Measurements from ENCODE around the gene FXN. TPM values are rescaled to one million over a fixed set of nuclear protein-coding genes. Genes with fewer than 3 reads are reported as not detected.

The FXN gene
- total RNA-seq, 2 experiments from 2014 or later = 21.0 to 21.8 TPM

DNA sequence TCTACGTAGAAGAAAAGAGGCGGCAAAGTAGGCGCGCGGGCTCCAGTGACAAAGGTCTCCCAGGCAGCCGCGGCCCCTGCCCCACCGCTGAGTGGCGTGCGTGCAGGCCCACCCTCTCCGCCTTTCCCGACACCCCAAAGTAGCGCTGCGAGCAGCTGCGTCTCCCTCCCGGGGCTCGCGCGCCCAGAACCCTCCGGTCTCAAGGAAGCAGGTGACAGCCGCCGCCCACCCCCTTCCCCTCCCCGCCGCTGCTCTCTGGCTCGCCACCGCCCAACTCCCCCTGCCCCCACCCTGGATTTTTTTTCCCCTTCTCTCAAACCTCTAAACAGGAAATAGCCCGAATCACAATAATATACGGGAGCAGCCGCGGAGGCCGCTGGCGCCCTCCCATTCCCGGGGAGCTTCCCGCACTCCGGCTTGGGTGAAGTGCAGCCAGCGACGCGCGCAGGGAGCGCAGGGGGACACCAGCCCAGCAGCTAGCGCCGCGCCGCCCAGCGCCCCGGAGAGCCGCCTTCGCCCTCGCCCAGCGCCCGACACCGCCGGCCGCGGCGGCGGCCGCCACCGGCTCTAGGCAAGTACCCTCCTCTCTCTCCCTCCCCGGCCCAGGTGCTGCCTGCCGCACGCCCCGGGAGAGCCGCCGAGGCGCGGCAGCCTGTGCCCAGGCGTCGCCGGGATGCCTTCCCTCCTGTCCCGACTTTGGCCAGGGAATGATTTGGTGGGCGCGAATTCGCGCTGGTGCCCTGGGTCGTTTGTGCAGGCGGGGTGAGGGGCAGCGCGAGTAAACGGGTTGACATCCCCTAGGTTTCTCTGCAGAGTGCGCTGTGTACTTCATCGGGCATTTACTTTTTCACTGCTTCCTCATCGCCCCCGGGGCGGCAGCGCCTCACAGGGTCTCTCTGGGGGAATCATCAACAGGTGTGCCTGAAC, 85.9 kb downstream of the FXN start:
- H3K9me3 Mint-ChIP-seq = no peaks in the 10 kb centered on the region
- ChIA-PET POLR2A (interaction anchor here (0.5 kb wide), 1 partner anchor 661 kb away, joined by 3 read pairs; no protein-coding TSS in a partner anchor), CTCF (interaction anchor here (0.8 to 1.0 kb wide), 4 partner anchors 10 to 86 kb away, joined by 3 to 4 read pairs (median 4); partner anchors contain the start of gene FXN)
- H3K4me3 Mint-ChIP-seq = peak overlapping the region; percentile 82
- intact Hi-C loops (cut with micrococcal nuclease) = loop anchor here (2.0 kb wide), 1 partner anchor 19 kb away; no protein-coding TSS in a partner anchor
- peak; percentile 63 for ATAC-seq
- DNase-seq = peak; percentile 37
- H3K27ac Mint-ChIP-seq = peak overlapping the region; percentile 15
- TF ChIP-seq, protein P1, sequence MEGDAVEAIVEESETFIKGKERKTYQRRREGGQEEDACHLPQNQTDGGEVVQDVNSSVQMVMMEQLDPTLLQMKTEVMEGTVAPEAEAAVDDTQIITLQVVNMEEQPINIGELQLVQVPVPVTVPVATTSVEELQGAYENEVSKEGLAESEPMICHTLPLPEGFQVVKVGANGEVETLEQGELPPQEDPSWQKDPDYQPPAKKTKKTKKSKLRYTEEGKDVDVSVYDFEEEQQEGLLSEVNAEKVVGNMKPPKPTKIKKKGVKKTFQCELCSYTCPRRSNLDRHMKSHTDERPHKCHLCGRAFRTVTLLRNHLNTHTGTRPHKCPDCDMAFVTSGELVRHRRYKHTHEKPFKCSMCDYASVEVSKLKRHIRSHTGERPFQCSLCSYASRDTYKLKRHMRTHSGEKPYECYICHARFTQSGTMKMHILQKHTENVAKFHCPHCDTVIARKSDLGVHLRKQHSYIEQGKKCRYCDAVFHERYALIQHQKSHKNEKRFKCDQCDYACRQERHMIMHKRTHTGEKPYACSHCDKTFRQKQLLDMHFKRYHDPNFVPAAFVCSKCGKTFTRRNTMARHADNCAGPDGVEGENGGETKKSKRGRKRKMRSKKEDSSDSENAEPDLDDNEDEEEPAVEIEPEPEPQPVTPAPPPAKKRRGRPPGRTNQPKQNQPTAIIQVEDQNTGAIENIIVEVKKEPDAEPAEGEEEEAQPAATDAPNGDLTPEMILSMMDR (IDR thresholded peaks at IDR 0.05) = no peak
- peaks cover 9% of the 10 kb centered on the region for H3K27me3 Mint-ChIP-seq
- H3K36me3 Mint-ChIP-seq (ENCODE audit: low read depth) = no peaks in the 10 kb centered on the region
- peaks cover 16% of the 10 kb centered on the region for H3K4me1 Mint-ChIP-seq (ENCODE audit: low read depth)

- TF ChIP-seq, protein P1 (IDR thresholded peaks at IDR 0.05) = no peak
- Mint-ChIP-seq H3K36me3 (ENCODE audit: low read depth) (no peaks in the 10 kb centered on the region), H3K4me1 (ENCODE audit: low read depth) (peaks cover 16% of the 10 kb centered on the region), H3K9me3 (no peaks in the 10 kb centered on the region), H3K27ac (no peak overlapping the region), H3K4me3 (peak overlapping the region; percentile 82), H3K27me3 (peaks cover 9% of the 10 kb centered on the region)
- ChIA-PET CTCF (interaction anchor here (0.8 to 1.0 kb wide), 3 partner anchors 9 to 87 kb away, joined by 3 to 4 read pairs (median 3); partner anchors contain the start of gene FXN), POLR2A (no interaction called here)
- intact Hi-C loops (cut with micrococcal nuclease) = no loop called here
- peak; percentile 79 for ATAC-seq
- peak; percentile 52 for DNase-seq
These were observed 86.6 kb downstream of the FXN start for GRCh38 chr9:69122082-69122548.

- CTCF ChIA-PET = interaction anchor here (1.0 kb wide), 2 partner anchors 9 to 87 kb away, joined by 3 to 4 read pairs; partner anchors contain the start of gene FXN
- DNase-seq = no peak
- H3K36me3 Mint-ChIP-seq (ENCODE audit: low read depth) = no peaks in the 10 kb centered on the region
- peaks cover 9% of the 10 kb centered on the region for H3K27me3 Mint-ChIP-seq
- no peaks in the 10 kb centered on the region for H3K9me3 Mint-ChIP-seq
- H3K4me3 Mint-ChIP-seq = peak overlapping the region; percentile 82
- POLR2A ChIA-PET = no interaction called here
- ATAC-seq = no peak
- TF ChIP-seq, protein P1 (IDR thresholded peaks at IDR 0.05) = no peak
- no peak overlapping the region for H3K27ac Mint-ChIP-seq
- peaks cover 16% of the 10 kb centered on the region for H3K4me1 Mint-ChIP-seq (ENCODE audit: low read depth)
- intact Hi-C loops (cut with micrococcal nuclease) = no loop called here
These were observed 87.1 kb downstream of the FXN start for GRCh38 chr9:69122549-69123141.

GRCh38 chr9:69130456-69131441, 95.2 kb downstream of the FXN start:
- H3K9me3 Mint-ChIP-seq = no peaks in the 10 kb centered on the region
- DNase-seq (no peak), ATAC-seq (no peak)
- H3K27me3 Mint-ChIP-seq = no peaks in the 10 kb centered on the region
- H3K4me3 Mint-ChIP-seq = no peak overlapping the region
- H3K4me1 Mint-ChIP-seq (ENCODE audit: low read depth) = no peaks in the 10 kb centered on the region
- TF ChIP-seq, protein P1 (IDR thresholded peaks at IDR 0.05) = no peak
- H3K36me3 Mint-ChIP-seq (ENCODE audit: low read depth) = no peaks in the 10 kb centered on the region
- POLR2A ChIA-PET = no interaction called here
- intact Hi-C loops (cut with micrococcal nuclease) = loop anchor here (10.0 kb wide), 1 partner anchor 64 kb away; no protein-coding TSS in a partner anchor
- H3K27ac Mint-ChIP-seq = no peak overlapping the region
- CTCF ChIA-PET = interaction anchor here (0.9 kb wide), 1 partner anchor 8 kb away, joined by 3 read pairs; no protein-coding TSS in a partner anchor

Measured in activated CD8-positive, alpha-beta T cell treated with anti-CD3 and anti-CD28 coated beads for 36 hours (primary cell).